SIG-M5 (cell line): ENCODE data around the gene S1PR4.

Experiments used
- DNase-seq: peaks from one replicate; lab custom pipeline; 2025; lab: John Stamatoyannopoulos, UW

S1PR4 gene

GRCh38 chr19:3178377-3178972 lies at the start of gene S1PR4:
S1PR4 (plus strand) TSS chr19:3178769; CDS start chr19:3178793, 24 bp downstream.
- DNase-seq: no peak

- DNase-seq: no peak
Measured at GRCh38 chr19:3129112-3129511, 49.5 kb upstream of the S1PR4 start.

- DNase-seq: no peak
Measured at GRCh38 chr19:3131168-3131567, 47.4 kb upstream of the S1PR4 start.

GRCh38 chr19:3132971-3133792 lies 45.4 kb upstream of the S1PR4 start:
- peak; percentile 61 for DNase-seq

- DNase-seq: no peak
Measured at GRCh38 chr19:3133793-3134116, 44.8 kb upstream of the S1PR4 start.

- DNase-seq: no peak
Measured at GRCh38 chr19:3135961-3136683, 42.4 kb upstream of the S1PR4 start, which contains the start of gene GNA15. GNA15 (plus strand) TSS chr19:3136033; CDS start chr19:3136451, 418 bp downstream.

- no peak for DNase-seq
Measured at GRCh38 chr19:3136684-3137055, 41.9 kb upstream of the S1PR4 start.

- DNase-seq: no peak
Measured at GRCh38 chr19:3137119-3137518, 41.5 kb upstream of the S1PR4 start.

- no peak for DNase-seq
Measured at GRCh38 chr19:3138268-3138667, 40.3 kb upstream of the S1PR4 start.

GRCh38 chr19:3140667-3141038 lies 37.9 kb upstream of the S1PR4 start:
- DNase-seq: no peak

- DNase-seq: no peak
Measured at GRCh38 chr19:3142292-3142670, 36.3 kb upstream of the S1PR4 start.

- no peak for DNase-seq
Measured at GRCh38 chr19:3142781-3143337, 35.7 kb upstream of the S1PR4 start.

- DNase-seq: no peak
Measured at GRCh38 chr19:3145909-3146676, 32.5 kb upstream of the S1PR4 start.

GRCh38 chr19:3146677-3147100 lies 31.9 kb upstream of the S1PR4 start:
- no peak for DNase-seq

GRCh38 chr19:3148503-3148902 lies 30.1 kb upstream of the S1PR4 start:
- DNase-seq: no peak

- no peak for DNase-seq
Measured at GRCh38 chr19:3149089-3149488, 29.5 kb upstream of the S1PR4 start.

- no peak for DNase-seq
Measured at GRCh38 chr19:3149526-3150505, 28.8 kb upstream of the S1PR4 start.

- no peak for DNase-seq
Measured at GRCh38 chr19:3150739-3151329, 27.7 kb upstream of the S1PR4 start.

GRCh38 chr19:3151563-3152418 lies 26.8 kb upstream of the S1PR4 start:
- no peak for DNase-seq

- DNase-seq: no peak
Measured at GRCh38 chr19:3152419-3152780, 26.2 kb upstream of the S1PR4 start.
